ENCODE measurements around the gene KIF26A.

The KIF26A gene

DNA sequence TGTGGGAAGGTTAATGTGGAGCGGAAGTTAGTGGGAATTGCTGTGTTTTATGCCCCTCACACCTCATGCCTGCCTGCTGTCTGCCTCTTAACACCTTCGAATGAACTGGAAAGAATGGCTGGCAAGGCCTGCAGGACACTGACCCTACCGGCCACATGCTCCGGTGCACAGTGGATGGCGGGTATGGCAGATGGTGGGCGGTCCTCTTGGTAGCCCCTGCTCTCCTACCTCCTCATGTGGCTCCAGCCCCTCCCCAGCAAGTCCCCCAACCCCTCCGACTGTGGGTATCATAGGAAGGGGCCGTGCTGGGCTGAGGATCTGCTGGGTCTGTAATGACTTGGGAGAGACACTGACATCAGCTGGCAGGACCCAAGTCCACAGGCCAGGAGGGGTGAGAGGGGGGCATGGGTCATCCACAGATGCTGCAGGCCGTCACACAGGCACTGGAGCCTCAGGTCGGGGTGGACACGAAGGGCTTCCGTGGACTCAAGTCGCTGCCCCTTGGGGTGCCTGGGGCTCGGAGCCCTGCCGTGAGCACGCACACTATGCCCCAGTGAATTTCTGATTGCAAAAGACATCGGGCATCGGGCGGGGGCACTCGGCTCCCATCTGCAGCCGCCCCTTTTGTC lies 77.4 kb downstream of the KIF26A start:
- TF ChIP-seq, protein P1, sequence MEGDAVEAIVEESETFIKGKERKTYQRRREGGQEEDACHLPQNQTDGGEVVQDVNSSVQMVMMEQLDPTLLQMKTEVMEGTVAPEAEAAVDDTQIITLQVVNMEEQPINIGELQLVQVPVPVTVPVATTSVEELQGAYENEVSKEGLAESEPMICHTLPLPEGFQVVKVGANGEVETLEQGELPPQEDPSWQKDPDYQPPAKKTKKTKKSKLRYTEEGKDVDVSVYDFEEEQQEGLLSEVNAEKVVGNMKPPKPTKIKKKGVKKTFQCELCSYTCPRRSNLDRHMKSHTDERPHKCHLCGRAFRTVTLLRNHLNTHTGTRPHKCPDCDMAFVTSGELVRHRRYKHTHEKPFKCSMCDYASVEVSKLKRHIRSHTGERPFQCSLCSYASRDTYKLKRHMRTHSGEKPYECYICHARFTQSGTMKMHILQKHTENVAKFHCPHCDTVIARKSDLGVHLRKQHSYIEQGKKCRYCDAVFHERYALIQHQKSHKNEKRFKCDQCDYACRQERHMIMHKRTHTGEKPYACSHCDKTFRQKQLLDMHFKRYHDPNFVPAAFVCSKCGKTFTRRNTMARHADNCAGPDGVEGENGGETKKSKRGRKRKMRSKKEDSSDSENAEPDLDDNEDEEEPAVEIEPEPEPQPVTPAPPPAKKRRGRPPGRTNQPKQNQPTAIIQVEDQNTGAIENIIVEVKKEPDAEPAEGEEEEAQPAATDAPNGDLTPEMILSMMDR (IDR thresholded peaks at IDR 0.05; ENCODE audit: low read depth, low read length) = no peak
- H3K27ac ChIP-seq = no peak overlapping the region

DNA sequence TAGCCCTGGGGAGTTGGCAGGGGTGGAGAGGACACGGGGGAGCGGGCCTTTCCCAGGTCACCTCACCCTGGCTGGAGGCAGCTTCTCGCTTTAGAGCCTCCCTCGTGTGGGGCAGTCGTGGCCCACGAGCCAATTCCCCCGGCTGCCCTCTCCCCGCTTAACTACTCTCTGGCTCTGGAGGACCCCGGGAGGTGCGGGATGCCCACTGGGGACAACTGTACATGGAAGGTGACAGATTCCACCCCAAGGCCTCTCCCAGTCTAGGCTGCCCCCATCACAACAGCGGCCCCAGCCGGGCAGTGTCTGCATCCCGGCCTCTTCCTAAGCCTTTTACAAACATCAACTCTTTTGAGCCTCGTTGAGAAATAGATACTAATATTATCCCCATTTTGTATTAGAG lies 78.1 kb downstream of the KIF26A start:
- no peaks in the 10 kb centered on the region for H3K27me3 ChIP-seq (ENCODE audit: insufficient read depth, low read depth, severe bottlenecking)
- H3K36me3 ChIP-seq = no peaks in the 10 kb centered on the region
- no peak overlapping the region for H3K4me3 ChIP-seq (ENCODE audit: low read depth, low read length)
- no peak overlapping the region for H3K27ac ChIP-seq
- TF ChIP-seq, protein P1 (IDR thresholded peaks at IDR 0.05; ENCODE audit: low read depth, low read length) = no peak
- no peaks in the 10 kb centered on the region for H3K9me3 ChIP-seq (ENCODE audit: severe bottlenecking)
- no peak for DNase-seq

More for the DNA sequence above, 77.4 kb downstream of the KIF26A start:
- no peaks in the 10 kb centered on the region for H3K27me3 ChIP-seq (ENCODE audit: insufficient read depth, low read depth, severe bottlenecking)
- no peaks in the 10 kb centered on the region for H3K9me3 ChIP-seq (ENCODE audit: severe bottlenecking)
- no peaks in the 10 kb centered on the region for H3K36me3 ChIP-seq
- DNase-seq = no peak
- H3K4me3 ChIP-seq (ENCODE audit: low read depth, low read length) = no peak overlapping the region

DNA sequence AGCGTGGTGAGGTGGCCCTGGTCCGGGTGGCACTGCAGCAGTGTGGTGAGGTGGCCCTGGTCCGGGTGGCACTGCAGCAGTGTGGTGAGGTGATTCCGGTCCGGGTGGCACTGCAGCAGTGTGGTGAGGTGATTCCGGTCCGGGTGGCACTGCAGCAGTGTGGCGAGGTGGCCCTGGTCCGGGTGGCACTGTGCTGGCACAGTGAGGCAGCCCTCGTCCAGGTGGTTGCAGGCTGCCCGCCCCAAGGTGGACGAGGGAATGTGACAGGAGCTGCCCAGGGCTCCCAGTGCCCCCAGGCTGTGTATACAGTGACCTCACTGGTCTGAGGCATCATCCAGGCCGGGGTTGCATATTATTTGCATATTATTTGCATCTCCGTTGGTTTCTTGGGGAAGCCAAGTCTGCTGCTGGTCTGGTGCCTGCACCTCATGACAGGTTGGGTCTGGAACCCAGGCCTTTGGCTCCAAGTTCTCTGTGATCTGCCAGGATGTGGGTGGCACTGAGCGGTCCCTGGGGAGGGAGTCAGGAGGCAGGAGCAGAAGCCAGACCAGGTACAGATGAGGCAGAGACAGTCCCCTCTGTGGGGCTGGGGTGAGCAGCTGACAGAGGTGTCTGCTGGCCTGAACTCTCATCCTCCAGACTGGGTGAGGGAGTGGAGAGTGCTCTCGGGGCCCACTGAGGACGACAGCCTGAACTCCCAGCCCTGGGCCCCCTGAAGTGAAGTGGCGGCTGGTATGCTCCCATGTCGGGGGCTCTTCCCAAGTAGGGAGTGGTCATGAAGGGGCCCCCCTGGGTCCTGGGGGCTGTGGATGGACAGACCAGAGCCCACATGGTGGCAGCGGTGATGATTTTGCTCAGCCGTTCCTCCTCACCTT lies 79.3 kb downstream of the KIF26A start:
- H3K27me3 ChIP-seq (ENCODE audit: insufficient read depth, low read depth, severe bottlenecking) = no peaks in the 10 kb centered on the region
- no peak overlapping the region for H3K4me3 ChIP-seq (ENCODE audit: low read depth, low read length)
- peak; percentile 4 for DNase-seq
- TF ChIP-seq, protein P1 (IDR thresholded peaks at IDR 0.05; ENCODE audit: low read depth, low read length) = no peak
- H3K9me3 ChIP-seq (ENCODE audit: severe bottlenecking) = no peaks in the 10 kb centered on the region
- peak overlapping the region; percentile 56 for H3K27ac ChIP-seq
- H3K36me3 ChIP-seq = no peaks in the 10 kb centered on the region

DNA sequence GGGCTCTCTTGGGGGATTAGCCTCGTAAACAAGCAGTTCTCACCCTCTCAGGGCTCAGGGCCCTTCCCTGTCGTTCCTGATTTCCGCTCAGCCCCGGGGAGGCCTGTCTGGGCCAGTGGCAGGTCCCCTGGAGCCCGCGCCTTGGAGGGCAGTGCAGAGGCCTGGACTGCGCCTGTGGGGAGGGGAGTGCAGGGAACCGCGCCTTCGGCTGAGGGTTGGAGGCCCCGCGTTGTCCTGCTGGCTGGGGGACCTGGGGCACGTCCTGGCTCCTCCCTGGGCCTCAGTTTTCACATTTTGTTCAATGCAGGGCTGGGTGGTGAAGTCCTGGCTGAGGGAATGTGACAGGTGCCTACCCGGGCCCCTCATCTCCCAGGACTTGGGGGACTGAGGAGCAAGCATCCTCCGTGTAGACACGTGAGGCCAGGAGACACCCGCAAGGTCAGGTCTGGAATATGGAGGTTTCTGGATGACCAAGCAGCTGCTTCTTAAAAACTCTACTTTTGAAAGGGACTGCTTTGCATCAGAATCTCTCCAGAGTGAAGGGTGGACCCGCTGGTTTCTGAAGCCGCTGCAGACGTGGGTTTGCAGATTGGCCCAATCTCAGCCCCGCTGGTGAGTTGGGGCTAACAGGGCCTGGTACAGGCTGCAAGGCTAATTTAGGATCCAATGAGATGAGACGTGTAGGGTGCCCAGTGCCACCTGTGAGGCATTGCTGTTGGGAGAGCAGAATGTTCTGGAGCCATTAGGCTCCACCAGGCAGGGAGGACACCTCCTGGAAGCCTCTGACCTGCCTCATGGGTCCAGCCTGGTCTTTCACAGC lies 80.2 kb downstream of the KIF26A start:
- Histone ChIP-seq H3K27ac (peak overlapping the region; percentile 56), H3K36me3 (no peaks in the 10 kb centered on the region), H3K27me3 (ENCODE audit: insufficient read depth, low read depth, severe bottlenecking) (no peaks in the 10 kb centered on the region), H3K4me3 (ENCODE audit: low read depth, low read length) (no peak overlapping the region), H3K9me3 (ENCODE audit: severe bottlenecking) (no peaks in the 10 kb centered on the region)
- TF ChIP-seq, protein P1 (IDR thresholded peaks at IDR 0.05; ENCODE audit: low read depth, low read length) = no peak
- peak; percentile 59 for DNase-seq

DNA sequence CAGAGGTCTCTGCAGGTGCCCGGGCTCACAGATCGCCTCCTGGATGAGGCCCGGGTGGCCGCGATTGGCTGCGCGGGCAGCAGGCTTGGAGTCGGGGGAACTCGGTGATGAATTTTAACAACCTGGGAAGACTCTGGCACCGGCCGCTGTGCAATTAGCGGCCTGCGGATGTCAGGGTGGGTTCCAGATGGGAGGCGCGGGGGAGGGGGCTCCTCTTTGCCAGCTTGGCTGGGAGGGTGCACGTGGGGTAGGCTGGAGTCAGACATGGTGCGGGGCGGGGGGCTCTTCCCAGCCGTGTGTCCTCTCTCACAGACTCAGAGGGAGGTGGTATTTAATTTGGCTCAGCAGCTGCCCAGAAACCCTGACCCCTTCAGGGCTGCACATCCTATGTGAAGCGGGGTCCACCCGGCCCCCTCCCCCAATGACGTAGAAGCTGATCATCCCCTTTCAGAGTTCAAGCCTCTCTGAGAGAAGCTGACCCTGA lies 81.4 kb downstream of the KIF26A start:
- H3K4me3 ChIP-seq (ENCODE audit: low read depth, low read length) = peak overlapping the region; percentile 20
- peak overlapping the region; percentile 96 for H3K27ac ChIP-seq
- H3K36me3 ChIP-seq = no peaks in the 10 kb centered on the region
- no peaks in the 10 kb centered on the region for H3K27me3 ChIP-seq (ENCODE audit: insufficient read depth, low read depth, severe bottlenecking)
- H3K9me3 ChIP-seq (ENCODE audit: severe bottlenecking) = no peaks in the 10 kb centered on the region
- TF ChIP-seq, protein P1 (IDR thresholded peaks at IDR 0.05; ENCODE audit: low read depth, low read length) = no peak
- DNase-seq = peak; percentile 63

Data from WERI-Rb-1 (cell line).